Mesendoderm (in vitro differentiated cells): ENCODE measurements around the gene FAM83E.
"Not testable (repeated sequence)": the region's sequence is repeated elsewhere in the genome, so short reads cannot be mapped to it uniquely, and the experiment has no call there.

ENCODE experiments used
- DNase-seq: peaks from one replicate; pipeline ENCODE4 v3.0.0; 2013
- H2AK5ac ChIP-seq: 2 replicates; pipeline ENCODE4 v1.6.1; 2013; ENCODE audit warnings: low read length, inconsistent platforms
- H2BK120ac ChIP-seq: 2 replicates; pipeline ENCODE4 v1.6.1; 2013; ENCODE audit warnings: low read depth, mild to moderate bottlenecking, low read length, moderate library complexity, mixed read lengths
- H2BK15ac ChIP-seq: replicated peaks from 2 replicates; pipeline ENCODE4 v1.6.1; 2013; ENCODE audit warnings: low read depth, mild to moderate bottlenecking, moderate library complexity
- H2BK5ac ChIP-seq: 2 replicates; pipeline ENCODE4 v1.6.1; 2013; ENCODE audit warnings: low read length, inconsistent platforms
- H3K18ac ChIP-seq: 2 replicates; pipeline ENCODE4 v1.6.1; 2013; ENCODE audit warnings: mild to moderate bottlenecking, low read length, mixed read lengths
- H3K23ac ChIP-seq: one replicate; pipeline ENCODE4 v1.6.1; 2013; ENCODE audit warnings: low read length
- H3K27ac ChIP-seq: 2 replicates; pipeline ENCODE4 v1.5.1; 2013; ENCODE audit warnings: low read depth, mild to moderate bottlenecking, inconsistent platforms, low read length, moderate library complexity
- H3K27me3 ChIP-seq: 2 replicates; pipeline ENCODE4 v1.6.1; 2013; ENCODE audit warnings: low read length, control low read depth, mild to moderate bottlenecking, inconsistent platforms; ENCODE audit not compliant: insufficient read depth, poor library complexity
- H3K36me3 ChIP-seq: 2 replicates; pipeline ENCODE4 v1.6.1; 2013; ENCODE audit warnings: low read length, inconsistent platforms; ENCODE audit not compliant: control insufficient read depth, insufficient read depth
- H3K4ac ChIP-seq: one replicate; pipeline ENCODE4 v1.6.1; 2013; ENCODE audit warnings: low read depth, mild to moderate bottlenecking, low read length, moderate library complexity
- H3K4me1 ChIP-seq: 2 replicates; pipeline ENCODE4 v1.6.1; 2013; ENCODE audit warnings: low read depth, low read length, inconsistent platforms; ENCODE audit not compliant: control insufficient read depth
- H3K4me2 ChIP-seq: 2 replicates; pipeline ENCODE4 v1.6.1; 2013; ENCODE audit warnings: low read length
- H3K4me3 ChIP-seq: 2 replicates; pipeline ENCODE4 v1.5.1; 2013; ENCODE audit warnings: mild to moderate bottlenecking, low read length
- H3K56ac ChIP-seq: one replicate; pipeline ENCODE4 v1.6.1; 2013; ENCODE audit warnings: low read length
- H3K79me1 ChIP-seq: 2 replicates; pipeline ENCODE4 v1.6.1; 2013; ENCODE audit warnings: low read length, inconsistent platforms
- H3K79me2 ChIP-seq: 2 replicates; pipeline ENCODE4 v1.6.1; 2013; ENCODE audit warnings: mild to moderate bottlenecking, low read length; ENCODE audit not compliant: control insufficient read depth, insufficient read depth
- H3K9ac ChIP-seq: 2 replicates; pipeline ENCODE4 v1.6.1; 2013; ENCODE audit warnings: low read length, inconsistent platforms
- H4K5ac ChIP-seq: one replicate; pipeline ENCODE4 v1.6.1; 2013; ENCODE audit warnings: low read length
- H4K8ac ChIP-seq: one replicate; pipeline ENCODE4 v1.6.1; 2013; ENCODE audit warnings: low read depth, mild to moderate bottlenecking, control low read depth, low read length, moderate library complexity
- WGBS: extraction: QIAGEN DNeasy Blood & Tissue Kit; methylation state at CpG from one replicate; pipeline ENCODE4 v1.1.7; 2013; ENCODE audit warnings: low lambda C conversion rate, missing lambda C conversion rate; ENCODE audit not compliant: insufficient coverage; ENCODE audit errors: extremely low coverage; 5-methylcytosine and 5-hydroxymethylcytosine counted together

FAM83E gene

GRCh38 chr19:48591021-48591420 is 23.9 kb downstream of the FAM83E start:
- peak; percentile 73 for DNase-seq
- H2BK15ac ChIP-seq: no peak overlapping the region
- no peak overlapping the region for H3K27ac ChIP-seq
- H3K56ac ChIP-seq: no peak overlapping the region
- no peak overlapping the region for H3K4ac ChIP-seq
- H3K4me3 ChIP-seq: no peak overlapping the region
- no peaks in the 10 kb centered on the region for H3K4me1 ChIP-seq
- H3K36me3 ChIP-seq: no peaks in the 10 kb centered on the region
- no peak overlapping the region for H4K5ac ChIP-seq
- no peak overlapping the region for H4K8ac ChIP-seq
- H3K79me2 ChIP-seq: no peaks in the 10 kb centered on the region
- H3K79me1 ChIP-seq: no peaks in the 10 kb centered on the region
- H3K23ac ChIP-seq: no peak overlapping the region
- no peak overlapping the region for H3K18ac ChIP-seq
- no CpG with 5 or more reads among the region's 5 CpGs for WGBS
- H2BK120ac ChIP-seq: no peak overlapping the region
- no peak overlapping the region for H3K9ac ChIP-seq
- no peak overlapping the region for H3K4me2 ChIP-seq
- H2BK5ac ChIP-seq: no peak overlapping the region
- H2AK5ac ChIP-seq: no peak overlapping the region
- H3K27me3 ChIP-seq: no peaks in the 10 kb centered on the region

GRCh38 chr19:48588670-48589401 is 26.0 kb downstream of the FAM83E start:
- no peaks in the 10 kb centered on the region for H3K79me2 ChIP-seq
- no peak overlapping the region for H3K23ac ChIP-seq
- no peak overlapping the region for H4K5ac ChIP-seq
- no peak overlapping the region for H3K18ac ChIP-seq
- H3K4me1 ChIP-seq: no peaks in the 10 kb centered on the region
- no peak overlapping the region for H2BK5ac ChIP-seq
- H2BK15ac ChIP-seq: no peak overlapping the region
- H2BK120ac ChIP-seq: no peak overlapping the region
- no peak overlapping the region for H2AK5ac ChIP-seq
- peak overlapping the region; percentile 80 for H3K56ac ChIP-seq
- H3K36me3 ChIP-seq: no peaks in the 10 kb centered on the region
- H3K27ac ChIP-seq: no peak overlapping the region
- H3K9ac ChIP-seq: peak overlapping the region; percentile 37
- H3K4ac ChIP-seq: no peak overlapping the region
- no peaks in the 10 kb centered on the region for H3K79me1 ChIP-seq
- no peaks in the 10 kb centered on the region for H3K27me3 ChIP-seq
- no peak overlapping the region for H4K8ac ChIP-seq
- no peak overlapping the region for H3K4me3 ChIP-seq
- DNase-seq: peak; percentile 91
- no CpG with 5 or more reads among the region's 36 CpGs for WGBS
- H3K4me2 ChIP-seq: peak overlapping the region; percentile 54

- H3K36me3 ChIP-seq: no peaks in the 10 kb centered on the region
- no peak overlapping the region for H3K4me2 ChIP-seq
- no peak overlapping the region for H2BK15ac ChIP-seq
- no peak overlapping the region for H3K9ac ChIP-seq
- H3K27me3 ChIP-seq: no peaks in the 10 kb centered on the region
- H3K27ac ChIP-seq: no peak overlapping the region
- H3K4me1 ChIP-seq: no peaks in the 10 kb centered on the region
- H4K8ac ChIP-seq: no peak overlapping the region
- no peak overlapping the region for H2BK120ac ChIP-seq
- no peak for DNase-seq
- H3K4ac ChIP-seq: no peak overlapping the region
- no peak overlapping the region for H2AK5ac ChIP-seq
- no peak overlapping the region for H3K18ac ChIP-seq
- WGBS: no CpG with 5 or more reads among the region's 3 CpGs
- no peaks in the 10 kb centered on the region for H3K79me1 ChIP-seq
- no peak overlapping the region for H3K23ac ChIP-seq
- H3K56ac ChIP-seq: no peak overlapping the region
- no peak overlapping the region for H3K4me3 ChIP-seq
- no peaks in the 10 kb centered on the region for H3K79me2 ChIP-seq
- H4K5ac ChIP-seq: no peak overlapping the region
- H2BK5ac ChIP-seq: no peak overlapping the region
Observed at GRCh38 chr19:48587387-48587786, 27.5 kb downstream of the FAM83E start.

GRCh38 chr19:48582168-48582567 is 32.7 kb downstream of the FAM83E start:
- Histone ChIP-seq H2AK5ac (no peak overlapping the region), H3K56ac (no peak overlapping the region), H2BK5ac (no peak overlapping the region), H3K18ac (no peak overlapping the region), H3K4me2 (no peak overlapping the region), H4K5ac (no peak overlapping the region), H3K4ac (no peak overlapping the region), H3K79me1 (no peaks in the 10 kb centered on the region), H3K79me2 (no peaks in the 10 kb centered on the region), H3K36me3 (no peaks in the 10 kb centered on the region), H3K4me3 (no peak overlapping the region), H4K8ac (no peak overlapping the region), H3K9ac (no peak overlapping the region), H3K27ac (no peak overlapping the region), H3K4me1 (no peaks in the 10 kb centered on the region), H2BK120ac (no peak overlapping the region), H2BK15ac (no peak overlapping the region), H3K27me3 (no peaks in the 10 kb centered on the region), H3K23ac (no peak overlapping the region)
- WGBS: no CpG with 5 or more reads among the region's 2 CpGs
- DNase-seq: no peak

- Histone ChIP-seq H3K4me1 (no peaks in the 10 kb centered on the region), H3K4ac (no peak overlapping the region), H3K23ac (no peak overlapping the region), H3K18ac (no peak overlapping the region), H4K8ac (no peak overlapping the region), H3K9ac (no peak overlapping the region), H2BK120ac (no peak overlapping the region), H3K56ac (no peak overlapping the region), H3K4me2 (no peak overlapping the region), H3K36me3 (no peaks in the 10 kb centered on the region), H3K27ac (no peak overlapping the region), H3K79me1 (no peaks in the 10 kb centered on the region), H4K5ac (no peak overlapping the region), H2BK5ac (no peak overlapping the region), H2BK15ac (no peak overlapping the region), H3K79me2 (no peaks in the 10 kb centered on the region), H2AK5ac (no peak overlapping the region), H3K27me3 (no peaks in the 10 kb centered on the region), H3K4me3 (no peak overlapping the region)
- no CpG with 5 or more reads among the region's 3 CpGs for WGBS
- DNase-seq: no peak
Observed at GRCh38 chr19:48578891-48579290, 36.0 kb downstream of the FAM83E start.

- not testable (repeated sequence) for H2AK5ac ChIP-seq
Observed at GRCh38 chr19:48577908-48578307, 37.0 kb downstream of the FAM83E start.

More at GRCh38 chr19:48577908-48578307, 37.0 kb downstream of the FAM83E start:
- not testable (repeated sequence) for H4K5ac ChIP-seq, H3K4me1 ChIP-seq, H4K8ac ChIP-seq, H3K36me3 ChIP-seq, H3K4me3 ChIP-seq, H3K4me2 ChIP-seq, H3K9ac ChIP-seq, H2BK15ac ChIP-seq, H3K56ac ChIP-seq, DNase-seq, H3K4ac ChIP-seq, H3K27ac ChIP-seq, H3K79me1 ChIP-seq, H2BK120ac ChIP-seq, H3K18ac ChIP-seq, H3K79me2 ChIP-seq, H3K23ac ChIP-seq, H3K27me3 ChIP-seq, H2BK5ac ChIP-seq
- no CpG with 5 or more reads among the region's 7 CpGs for WGBS
